ENCODE results near the gene LUZP1. TPM values are rescaled to one million over a fixed set of nuclear protein-coding genes. Genes with fewer than 3 reads are reported as not detected.
A peak's percentile ranks its signal among the peaks of the same experiment; 100 is the strongest.

LUZP1 gene
- total RNA-seq, 1 donor from 2014 or later: 21.8 TPM

- no peak for DNase-seq
Measured at GRCh38 chr1:23188434-23188884, 19.8 kb upstream of the LUZP1 start.

DNA sequence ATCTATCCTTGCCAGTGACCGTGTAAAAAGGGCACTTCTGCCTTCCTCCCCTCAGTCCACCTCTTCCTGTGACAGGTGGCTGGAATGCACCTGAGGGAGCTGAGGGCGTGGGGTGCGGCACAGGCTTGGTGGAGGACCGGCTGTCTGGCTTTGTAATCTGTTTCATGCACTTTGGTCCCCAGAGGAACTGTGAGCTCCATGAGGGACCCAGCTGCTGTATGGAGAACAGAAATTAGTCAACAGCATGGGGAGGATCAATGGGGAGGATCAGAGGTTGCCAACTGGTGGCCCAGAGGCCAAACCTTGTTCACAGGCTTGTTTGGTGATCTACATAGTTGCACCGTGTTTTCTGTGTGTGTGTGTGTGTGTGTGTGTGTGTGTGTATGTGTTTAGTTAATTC, 19.0 kb upstream of the LUZP1 start:
- DNase-seq: no peak

DNA sequence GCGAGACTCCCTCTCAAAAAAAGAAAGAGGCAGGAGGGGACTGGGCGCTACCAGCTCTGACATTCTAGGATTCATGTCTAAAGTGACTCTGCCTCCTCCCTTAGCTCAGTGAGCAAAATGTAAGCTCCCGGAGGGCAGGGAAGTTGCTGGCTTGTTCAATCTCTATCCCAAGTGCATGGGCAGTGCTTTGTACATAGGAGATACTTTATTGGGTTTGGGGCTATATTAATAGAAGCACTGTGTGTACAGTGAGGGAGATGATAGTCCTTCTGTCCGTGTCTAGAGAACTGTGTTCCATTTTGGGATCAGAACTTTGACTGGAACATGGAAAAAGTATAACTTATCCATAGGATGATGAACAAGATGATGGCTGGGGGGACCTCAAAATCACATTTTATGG, 16.7 kb upstream of the LUZP1 start:
- no peak for DNase-seq

- DNase-seq: peak; percentile 7
Measured at GRCh38 chr1:23184212-23184934, 15.7 kb upstream of the LUZP1 start.

GRCh38 chr1:23179862-23180261, 11.2 kb upstream of the LUZP1 start:
- DNase-seq: no peak

DNA sequence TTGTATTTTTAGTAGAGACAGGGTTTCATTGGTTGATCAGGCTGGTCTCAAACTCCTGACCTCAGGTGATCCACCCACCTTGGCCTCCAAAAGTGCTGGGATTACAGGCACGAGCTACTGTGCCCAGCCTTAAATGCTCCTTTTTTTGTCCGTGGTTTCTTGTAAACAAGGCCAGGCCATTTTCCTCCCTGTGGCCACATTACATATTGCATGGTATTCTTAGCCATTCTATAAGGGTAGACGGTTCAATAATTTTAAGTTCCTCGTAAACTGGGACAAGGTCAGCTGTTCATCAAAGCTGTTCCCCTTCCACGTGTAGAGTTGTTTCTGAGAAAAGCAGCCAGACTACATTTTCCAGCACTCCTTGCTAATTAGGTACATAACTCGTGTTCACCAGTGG, 10.3 kb upstream of the LUZP1 start:
- DNase-seq: no peak

GRCh38 chr1:23178414-23178813, 9.8 kb upstream of the LUZP1 start:
- no peak for DNase-seq

GRCh38 chr1:23177438-23178380, 9.1 kb upstream of the LUZP1 start:
- DNase-seq: peak; percentile 56

- no peak for DNase-seq
Measured at GRCh38 chr1:23177031-23177430, 8.4 kb upstream of the LUZP1 start.

- no peak for DNase-seq
Measured at GRCh38 chr1:23174426-23175110, 5.9 kb upstream of the LUZP1 start.

GRCh38 chr1:23171181-23171755, 2.6 kb upstream of the LUZP1 start:
- no peak for DNase-seq

- DNase-seq: peak; percentile 70
Measured at GRCh38 chr1:23169727-23170335, 1.2 kb upstream of the LUZP1 start.

DNA sequence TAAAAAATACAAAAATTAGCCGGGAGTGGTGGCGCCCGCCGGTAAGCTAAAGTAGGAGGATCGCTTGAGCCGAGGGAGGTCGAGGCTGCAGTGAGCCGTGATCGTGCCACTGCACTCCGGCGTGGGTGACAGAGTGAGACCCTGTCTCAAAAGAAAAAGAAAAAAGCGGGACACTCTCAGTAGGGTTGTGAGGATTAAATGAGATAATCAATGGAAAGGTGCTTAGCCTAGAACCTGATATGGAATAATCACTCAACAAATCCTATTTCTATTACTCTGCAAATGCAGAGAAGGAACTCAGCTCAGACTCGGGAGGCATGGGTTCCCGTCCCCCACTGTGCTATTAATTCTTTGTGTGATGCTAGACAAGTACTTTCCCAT, 529 bp upstream of the LUZP1 start:
- no peak for DNase-seq

GRCh38 chr1:23168079-23168444, 594 bp downstream of the LUZP1 start:
- no peak for DNase-seq

GRCh38 chr1:23167353-23168078, 1.1 kb downstream of the LUZP1 start:
- peak; percentile 30 for DNase-seq

- no peak for DNase-seq
Measured at GRCh38 chr1:23166854-23167253, 1.8 kb downstream of the LUZP1 start.

- no peak for DNase-seq
Measured at GRCh38 chr1:23163395-23163794, 5.3 kb downstream of the LUZP1 start.

- DNase-seq: no peak
Measured at GRCh38 chr1:23159963-23160877, 8.4 kb downstream of the LUZP1 start.

DNA sequence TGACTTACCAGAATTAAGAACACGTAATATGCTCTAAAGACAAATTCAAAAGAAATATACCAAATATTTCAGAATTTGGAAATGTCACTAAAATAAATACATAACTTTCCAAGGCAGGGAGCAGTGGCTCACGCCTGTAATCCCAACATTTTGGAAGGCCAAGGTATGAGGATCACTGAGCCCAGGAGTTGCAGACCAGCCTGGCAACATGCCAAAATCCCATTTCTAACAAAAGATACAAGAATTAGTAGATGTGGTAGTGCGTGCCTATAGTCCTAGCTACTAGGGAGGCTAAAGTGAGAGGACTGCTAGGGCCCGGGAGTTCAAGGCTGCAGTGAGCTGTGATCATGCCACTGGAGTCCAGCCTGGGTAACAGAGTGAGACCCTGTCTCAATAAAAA, 11.7 kb downstream of the LUZP1 start:
- DNase-seq: no peak

- no peak for DNase-seq
Measured at GRCh38 chr1:23152966-23153684, 15.5 kb downstream of the LUZP1 start.
